ENCODE data around the gene FLRT3. TPM values are rescaled to one million over a fixed set of nuclear protein-coding genes. Genes with fewer than 3 reads are reported as not detected.
A peak's percentile ranks its signal among the peaks of the same experiment; 100 is the strongest.

FLRT3 gene
- 140 and 141 TPM in 2 replicates for total RNA-seq
- polyA plus RNA-seq, result 89.9 and 98.6 TPM in 2 replicates

DNA sequence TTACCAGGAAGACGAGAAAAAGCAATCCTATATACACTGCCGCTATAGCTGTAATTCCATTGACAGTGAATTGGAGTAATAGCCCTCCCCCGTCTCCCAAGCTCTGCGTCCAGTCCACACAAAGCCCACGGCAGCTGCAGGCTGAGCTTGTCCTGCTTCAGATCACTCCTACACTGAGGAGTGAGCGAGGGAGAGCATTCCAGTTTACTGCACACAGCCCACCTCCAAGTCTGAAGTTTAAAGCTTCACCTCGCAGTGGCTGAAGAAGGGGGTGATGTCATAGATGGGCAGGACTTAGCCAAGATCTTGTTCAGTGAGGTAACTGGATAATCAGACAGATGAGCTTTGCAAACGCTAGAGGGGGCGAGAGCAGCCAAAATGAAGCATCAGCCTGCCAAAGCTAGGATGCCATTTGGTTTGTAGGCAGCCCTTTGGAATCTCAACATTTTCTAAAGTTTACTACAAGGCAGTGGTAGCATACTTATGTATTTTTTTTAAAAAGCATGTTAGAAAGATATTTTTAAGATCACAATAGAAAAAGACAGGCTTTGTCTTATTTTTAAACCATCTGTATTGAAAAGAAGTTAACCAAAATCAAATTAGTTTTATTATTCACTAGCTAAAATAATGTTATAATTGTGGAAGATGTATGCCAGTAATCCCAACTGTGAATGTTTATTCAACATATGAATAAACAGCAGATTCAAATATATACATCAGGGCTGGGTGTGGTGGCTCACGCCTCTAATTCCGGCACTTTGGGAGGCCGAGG is at the start of gene FLRT3:
Gene FLRT3, minus strand, starts transcription at position 213 of the 772 bp plus-strand sequence. CDS start 10,106 bp downstream, outside the sequence.
- Histone ChIP-seq H3K4me2 (peak within 1 kb of the TSS; percentile 75), H2AFZ (peak within 1 kb of the TSS; percentile 2), H3K36me3 (replicated peaks; ENCODE audit: insufficient read depth, low read depth) (no peaks in the 10 kb centered on the region), H3K4me3 (peak within 1 kb of the TSS; percentile 50), H4K20me1 (ENCODE audit: insufficient read depth, poor library complexity, severe bottlenecking) (no peaks in the 10 kb centered on the region), H3K79me2 (peaks cover 44% of the 10 kb centered on the region), H3K27ac (peak within 1 kb of the TSS; percentile 87), H3K4me1 (ENCODE audit: insufficient read depth) (peaks cover 5% of the 10 kb centered on the region), H3K27me3 (no peaks in the 10 kb centered on the region), H3K9me3 (ENCODE audit: low read depth) (no peaks in the 10 kb centered on the region), H3K9me2 (replicated peaks; ENCODE audit: insufficient read depth) (no peaks in the 10 kb centered on the region)
- TF ChIP-seq CTCF (IDR thresholded peaks at IDR 0.05; ENCODE audit: poor library complexity), result peak; percentile 94
- no peak for TF ChIP-seq EZH2 (IDR thresholded peaks at IDR 0.05; ENCODE audit: borderline replicate concordance)
- WGBS (ENCODE audit: low lambda C conversion rate, missing lambda C conversion rate), result 24% methylated on average over 12 of the region's 12 CpGs
- DNase-seq (ENCODE audit: low spot score), result peak; percentile 96

GRCh38 chr20:14386726-14387125 is 49.3 kb upstream of the FLRT3 start:
- WGBS (ENCODE audit: low lambda C conversion rate, missing lambda C conversion rate), result 92% methylated on average over 4 of the region's 4 CpGs
- no peak for DNase-seq (ENCODE audit: low spot score)
- H3K4me2 ChIP-seq, result no peak overlapping the region
- H3K9me2 ChIP-seq (replicated peaks; ENCODE audit: insufficient read depth), result no peaks in the 10 kb centered on the region
- no peaks in the 10 kb centered on the region for H3K36me3 ChIP-seq (replicated peaks; ENCODE audit: insufficient read depth, low read depth)
- no peaks in the 10 kb centered on the region for H3K4me1 ChIP-seq (ENCODE audit: insufficient read depth)
- H3K9me3 ChIP-seq (ENCODE audit: low read depth), result no peaks in the 10 kb centered on the region
- no peak overlapping the region for H3K4me3 ChIP-seq
- no peak overlapping the region for H2AFZ ChIP-seq
- TF ChIP-seq EZH2phosphoT487 (IDR thresholded peaks at IDR 0.05; ENCODE audit: low read depth, severe bottlenecking, unreplicated experiment) (no peak), CTCF (IDR thresholded peaks at IDR 0.05; ENCODE audit: poor library complexity) (no peak), EZH2 (IDR thresholded peaks at IDR 0.05; ENCODE audit: borderline replicate concordance) (no peak)
- H3K27me3 ChIP-seq, result no peaks in the 10 kb centered on the region
- H3K27ac ChIP-seq, result peak overlapping the region; percentile 36
- H3K79me2 ChIP-seq, result no peaks in the 10 kb centered on the region
- no peaks in the 10 kb centered on the region for H4K20me1 ChIP-seq (ENCODE audit: insufficient read depth, poor library complexity, severe bottlenecking)

DNA sequence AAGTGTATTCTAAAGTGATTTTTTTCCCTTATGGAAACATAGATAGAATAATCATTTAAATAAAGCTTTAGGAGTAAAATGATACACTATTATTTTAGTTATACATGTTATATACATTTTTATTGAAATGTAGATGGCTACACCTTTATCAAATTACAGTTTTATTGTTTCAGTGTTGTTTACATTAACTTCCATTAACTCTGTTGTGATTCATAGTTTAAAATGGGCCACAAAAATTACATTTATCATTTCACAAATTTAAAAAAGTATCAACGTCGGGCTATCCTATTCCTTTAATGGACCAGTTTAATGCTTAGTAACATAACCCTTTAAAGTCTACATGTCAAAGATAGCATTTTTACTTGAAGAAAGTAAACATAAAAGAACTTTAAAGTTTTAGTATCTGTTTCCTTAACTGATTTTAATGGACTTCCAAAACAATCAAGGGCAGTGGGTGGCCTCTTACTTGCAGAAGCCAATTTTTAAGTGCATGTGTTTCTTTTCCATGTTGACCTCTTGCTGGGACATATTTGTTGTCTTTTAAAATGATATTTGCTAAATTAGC is 47.8 kb upstream of the FLRT3 start:
- Histone ChIP-seq H3K27me3 (no peaks in the 10 kb centered on the region), H3K9me3 (ENCODE audit: low read depth) (no peaks in the 10 kb centered on the region), H3K36me3 (replicated peaks; ENCODE audit: insufficient read depth, low read depth) (no peaks in the 10 kb centered on the region), H3K4me2 (no peak overlapping the region), H2AFZ (no peak overlapping the region), H3K9me2 (replicated peaks; ENCODE audit: insufficient read depth) (no peaks in the 10 kb centered on the region), H3K4me1 (ENCODE audit: insufficient read depth) (no peaks in the 10 kb centered on the region), H4K20me1 (ENCODE audit: insufficient read depth, poor library complexity, severe bottlenecking) (no peaks in the 10 kb centered on the region), H3K79me2 (no peaks in the 10 kb centered on the region), H3K27ac (no peak overlapping the region), H3K4me3 (no peak overlapping the region)
- no peak for DNase-seq (ENCODE audit: low spot score)
- 43% methylated on average over 2 of the region's 2 CpGs for WGBS (ENCODE audit: low lambda C conversion rate, missing lambda C conversion rate)
- TF ChIP-seq EZH2 (IDR thresholded peaks at IDR 0.05; ENCODE audit: borderline replicate concordance) (no peak), CTCF (IDR thresholded peaks at IDR 0.05; ENCODE audit: poor library complexity) (no peak), EZH2phosphoT487 (IDR thresholded peaks at IDR 0.05; ENCODE audit: low read depth, severe bottlenecking, unreplicated experiment) (no peak)
